NOMO-1 treated with dmso at 0.1 percent for 144 hours (cell line): ENCODE results near the gene CXCR2.

Experiments
- DNase-seq: peaks from one replicate; lab custom pipeline; 2025; ENCODE audit not compliant: unreplicated experiment; lab: John Stamatoyannopoulos, UW

Gene CXCR2

DNA sequence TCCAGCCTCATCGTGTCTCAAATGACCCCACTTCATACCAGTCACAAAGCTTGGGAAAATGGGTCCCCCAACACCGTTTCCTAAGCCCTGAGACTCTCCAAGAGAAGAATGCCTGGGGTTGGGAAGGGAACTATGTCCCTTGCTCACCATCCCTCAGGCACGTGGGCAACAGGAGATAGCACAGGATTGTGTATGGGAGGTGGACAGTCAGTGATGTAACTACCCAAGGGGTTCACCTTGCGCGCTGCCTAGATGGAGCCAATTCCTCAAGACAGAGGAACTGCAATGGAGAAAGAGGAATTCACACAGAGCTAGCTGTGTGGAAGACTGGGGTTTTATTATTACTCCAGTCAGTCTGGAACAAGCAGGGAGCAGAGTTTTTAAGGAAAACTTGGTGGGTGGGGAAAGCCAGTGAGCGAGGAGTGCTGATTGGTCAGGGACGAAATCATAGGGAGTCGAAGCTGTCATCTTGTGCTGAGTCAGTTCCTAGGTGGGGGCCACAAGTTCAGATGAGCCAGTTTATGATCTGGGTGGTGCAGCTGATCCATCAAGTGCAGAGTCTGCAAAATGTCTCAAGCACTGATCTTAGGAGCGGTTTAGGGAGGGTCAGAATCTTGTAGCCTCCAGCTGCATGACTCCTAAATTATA lies 54.8 kb downstream of the CXCR2 start:
- DNase-seq: no peak

DNA sequence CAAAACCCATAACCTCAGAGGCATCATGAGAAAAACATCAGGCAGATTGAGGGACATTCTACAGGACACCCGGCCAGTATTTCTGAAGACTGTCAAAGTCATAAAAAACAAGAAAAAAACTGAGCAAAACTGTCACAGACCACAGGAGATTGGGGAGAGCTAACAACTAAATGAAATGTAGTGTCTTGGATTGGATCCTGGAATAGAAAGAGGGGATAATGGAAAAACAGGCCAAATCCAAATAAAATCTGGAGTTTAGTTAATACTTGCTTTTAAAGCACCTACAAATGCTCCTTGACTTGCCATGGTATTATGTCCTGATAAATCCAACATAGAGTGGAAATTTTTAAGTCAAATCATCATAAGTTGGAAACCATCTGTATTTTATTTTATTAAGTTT lies 58.5 kb downstream of the CXCR2 start:
- DNase-seq: no peak

DNA sequence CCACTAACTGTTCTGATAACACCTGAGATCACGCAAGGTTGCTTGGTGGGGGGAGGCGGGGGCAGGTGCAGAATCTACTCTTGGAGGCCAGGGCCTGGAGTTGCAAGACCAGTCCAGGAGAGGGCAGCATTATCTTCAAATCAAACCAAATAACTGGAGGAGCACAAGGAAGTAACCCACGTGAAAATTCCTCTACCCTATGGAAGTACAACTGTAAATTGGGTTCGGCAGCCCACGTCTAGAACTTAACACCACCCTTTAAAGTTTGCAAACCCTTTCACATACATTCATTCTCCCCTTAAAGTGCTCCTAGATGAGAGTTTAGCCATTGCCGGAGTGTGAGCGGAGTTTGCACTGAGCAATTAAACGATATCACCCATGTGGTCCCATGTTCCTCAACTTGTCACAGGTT lies 60.5 kb downstream of the CXCR2 start:
- DNase-seq: peak; percentile 69
